GM12872 (cell line): ENCODE data around the gene NGRN.

Experiments
- CTCF ChIP-seq: IDR thresholded peaks from 3 replicates; pipeline ENCODE4 v1.5.1; 2011; ENCODE audit warnings: low read depth, mild to moderate bottlenecking, low read length, moderate library complexity; ENCODE audit not compliant: insufficient read depth

NGRN gene

GRCh38 chr15:90225047-90225446 lies 40.4 kb upstream of the NGRN start:
- TF ChIP-seq CTCF, result no peak

GRCh38 chr15:90225504-90226234 lies 39.8 kb upstream of the NGRN start:
- no peak for TF ChIP-seq CTCF

GRCh38 chr15:90227336-90227735 lies 38.1 kb upstream of the NGRN start:
- no peak for TF ChIP-seq CTCF

- no peak for TF ChIP-seq CTCF
These were observed 37.4 kb upstream of the NGRN start for GRCh38 chr15:90227816-90228772.

- no peak for TF ChIP-seq CTCF
These were observed 36.5 kb upstream of the NGRN start for GRCh38 chr15:90228960-90229359.

- TF ChIP-seq CTCF, result no peak
These were observed 35.4 kb upstream of the NGRN start for GRCh38 chr15:90230071-90230494.

GRCh38 chr15:90230610-90231009 lies 34.9 kb upstream of the NGRN start:
- no peak for TF ChIP-seq CTCF
